ENCODE data around the gene NFATC2. TPM values are rescaled to one million over a fixed set of nuclear protein-coding genes. Genes with fewer than 3 reads are reported as not detected.

NFATC2 gene
- total RNA-seq, 4 donors from 2014 or later = 4.1 to 51.5 (median 8.7) TPM

GRCh38 chr20:51525241-51526105 is 17.0 kb downstream of the NFATC2 start:
- DNase-seq (ENCODE audit: low spot score) (no peak), ATAC-seq (ENCODE audit: low FRiP score) (no peak)
- TF ChIP-seq, protein P1, sequence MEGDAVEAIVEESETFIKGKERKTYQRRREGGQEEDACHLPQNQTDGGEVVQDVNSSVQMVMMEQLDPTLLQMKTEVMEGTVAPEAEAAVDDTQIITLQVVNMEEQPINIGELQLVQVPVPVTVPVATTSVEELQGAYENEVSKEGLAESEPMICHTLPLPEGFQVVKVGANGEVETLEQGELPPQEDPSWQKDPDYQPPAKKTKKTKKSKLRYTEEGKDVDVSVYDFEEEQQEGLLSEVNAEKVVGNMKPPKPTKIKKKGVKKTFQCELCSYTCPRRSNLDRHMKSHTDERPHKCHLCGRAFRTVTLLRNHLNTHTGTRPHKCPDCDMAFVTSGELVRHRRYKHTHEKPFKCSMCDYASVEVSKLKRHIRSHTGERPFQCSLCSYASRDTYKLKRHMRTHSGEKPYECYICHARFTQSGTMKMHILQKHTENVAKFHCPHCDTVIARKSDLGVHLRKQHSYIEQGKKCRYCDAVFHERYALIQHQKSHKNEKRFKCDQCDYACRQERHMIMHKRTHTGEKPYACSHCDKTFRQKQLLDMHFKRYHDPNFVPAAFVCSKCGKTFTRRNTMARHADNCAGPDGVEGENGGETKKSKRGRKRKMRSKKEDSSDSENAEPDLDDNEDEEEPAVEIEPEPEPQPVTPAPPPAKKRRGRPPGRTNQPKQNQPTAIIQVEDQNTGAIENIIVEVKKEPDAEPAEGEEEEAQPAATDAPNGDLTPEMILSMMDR (IDR thresholded peaks at IDR 0.05) = no peak

DNA sequence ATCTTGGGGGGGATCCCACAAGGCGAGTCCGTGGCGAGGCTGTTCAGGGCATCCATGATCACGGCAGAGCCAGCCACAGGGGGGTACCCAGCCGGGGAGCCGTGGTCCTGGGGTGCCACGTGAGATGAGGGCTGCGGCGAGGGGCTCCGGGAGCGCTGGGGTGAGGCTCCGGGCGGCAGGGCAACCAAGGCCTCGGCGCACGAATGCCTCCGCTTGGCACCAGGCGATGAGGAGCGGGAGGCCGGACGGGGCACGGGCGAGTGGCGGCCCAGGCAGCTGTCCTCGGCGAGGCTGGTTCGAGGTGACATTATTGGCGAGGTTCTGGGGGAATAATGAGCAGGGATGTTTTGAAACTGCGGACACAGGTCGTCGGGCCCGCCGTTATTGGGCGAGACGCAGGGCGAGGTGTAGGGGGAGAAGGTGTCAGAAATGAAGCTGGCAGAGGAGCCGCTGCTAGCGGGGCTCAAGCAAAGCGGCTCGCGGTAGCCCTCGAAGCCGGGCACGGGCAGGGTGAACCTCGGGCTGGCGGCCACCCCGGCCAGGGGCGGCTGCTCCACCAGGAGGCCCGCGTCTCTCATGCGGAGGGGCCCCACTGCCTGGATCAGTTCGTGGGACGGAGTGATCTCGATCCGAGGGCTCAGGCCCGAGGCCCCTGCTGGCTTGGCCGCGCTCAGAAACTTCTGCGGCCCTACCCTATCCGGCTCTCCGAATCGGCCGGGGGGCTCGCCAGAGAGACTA is 19.1 kb downstream of the NFATC2 start:
- ATAC-seq (ENCODE audit: low FRiP score) (no peak), DNase-seq (ENCODE audit: low spot score) (no peak)
- TF ChIP-seq, protein P1 (IDR thresholded peaks at IDR 0.05) = no peak

- TF ChIP-seq, protein P1 (IDR thresholded peaks at IDR 0.05) = no peak
- ATAC-seq (ENCODE audit: low FRiP score) = no peak
Observed at GRCh38 chr20:51522207-51522606, 20.3 kb downstream of the NFATC2 start.

GRCh38 chr20:51517839-51518238 is 24.7 kb downstream of the NFATC2 start:
- no peak for DNase-seq (ENCODE audit: low spot score)
- TF ChIP-seq, protein P1 (IDR thresholded peaks at IDR 0.05) = no peak
- ATAC-seq (ENCODE audit: low FRiP score) = no peak

More at GRCh38 chr20:51522207-51522606, 20.3 kb downstream of the NFATC2 start:
- DNase-seq (ENCODE audit: low spot score) = no peak

- DNase-seq (ENCODE audit: low spot score) (no peak), ATAC-seq (ENCODE audit: low FRiP score) (no peak)
- TF ChIP-seq, protein P1 (IDR thresholded peaks at IDR 0.05) = no peak
Observed at GRCh38 chr20:51516855-51517254, 25.7 kb downstream of the NFATC2 start.

DNA sequence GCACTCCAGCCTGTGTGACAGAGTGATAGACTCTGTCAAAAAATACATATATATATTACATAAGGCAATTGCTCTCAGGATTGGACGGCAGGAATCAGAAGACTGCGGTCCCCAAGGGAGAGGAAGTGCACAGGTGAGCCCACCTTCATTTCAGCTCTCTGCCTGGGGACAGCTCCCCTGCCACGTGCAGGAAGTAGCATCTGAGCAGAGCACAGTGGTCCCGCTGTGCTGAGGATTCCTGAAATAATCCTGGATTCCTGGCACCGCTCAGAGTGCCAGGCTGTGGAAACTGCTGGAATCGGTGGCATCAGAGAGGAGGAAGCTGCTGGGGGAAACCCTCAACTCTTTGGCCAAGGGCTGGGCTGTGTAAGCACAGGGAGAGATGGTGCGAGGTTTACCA is 27.7 kb downstream of the NFATC2 start:
- TF ChIP-seq, protein P1 (IDR thresholded peaks at IDR 0.05) = no peak
- no peak for ATAC-seq (ENCODE audit: low FRiP score)
- no peak for DNase-seq (ENCODE audit: low spot score)

Data from omental fat pad (tissue), 4 donors.